ENCODE results near the gene APBA3.

APBA3 gene

GRCh38 chr19:3736106-3736724, 25.3 kb downstream of the APBA3 start:
- POLR2A ChIA-PET: no interaction called here

GRCh38 chr19:3734310-3734600, 27.2 kb downstream of the APBA3 start:
- TF ChIP-seq ZBTB6 (tag by site-specific recombination; IDR thresholded peaks at IDR 0.05) (no peak), ZNF398 (tag by site-specific recombination; IDR thresholded peaks at IDR 0.05) (no peak)
- Histone ChIP-seq H3K4me1 (ENCODE audit: control insufficient read depth, insufficient read depth, low read length) (no peaks in the 10 kb centered on the region), H3K27ac (ENCODE audit: extremely low read depth, low read depth, low read length) (no peak overlapping the region), H3K36me3 (ENCODE audit: control insufficient read depth in 2 of 2, insufficient read depth in 1 of 2, low read length in 2 of 2) (no peaks in the 10 kb centered on the region), H3K4me3 (ENCODE audit: low read depth, low read length) (no peak overlapping the region), H3K9me3 (ENCODE audit: control insufficient read depth, insufficient read depth, low read depth, low read length) (no peaks in the 10 kb centered on the region)
- CTCF ChIA-PET: no interaction called here
- POLR2A ChIA-PET: interaction anchor here (0.6 to 0.9 kb wide), 2 partner anchors 29 to 784 kb away, joined by 3 to 5 read pairs; partner anchors contain the start of gene MRPL54

More at GRCh38 chr19:3736106-3736724, 25.3 kb downstream of the APBA3 start:
- Histone ChIP-seq H3K27ac (ENCODE audit: extremely low read depth, low read depth, low read length) (no peak overlapping the region), H3K4me1 (ENCODE audit: control insufficient read depth, insufficient read depth, low read length) (no peaks in the 10 kb centered on the region), H3K9me3 (ENCODE audit: control insufficient read depth, insufficient read depth, low read depth, low read length) (no peaks in the 10 kb centered on the region), H3K36me3 (ENCODE audit: control insufficient read depth in 2 of 2, insufficient read depth in 1 of 2, low read length in 2 of 2) (no peaks in the 10 kb centered on the region), H3K4me3 (ENCODE audit: low read depth, low read length) (no peak overlapping the region)
- CTCF ChIA-PET: interaction anchor here (0.6 kb wide), 1 partner anchor 1951 kb away, joined by 3 read pairs; no protein-coding TSS in a partner anchor
- no peak for TF ChIP-seq ZNF747 (tag by site-specific recombination; IDR thresholded peaks at IDR 0.05)
- no peak for TF ChIP-seq ZNF518A (tag by site-specific recombination; conservative IDR thresholded peaks at IDR 0.05; ENCODE audit: low read depth)
- peak; percentile 35; the same call in 1 of the 2 replicates for TF ChIP-seq ATF2 (tag by site-specific recombination; IDR thresholded peaks at IDR 0.05; ENCODE audit: low read depth)
- no peak for TF ChIP-seq PRDM1 (tag by site-specific recombination; IDR thresholded peaks at IDR 0.05)

- H3K4me3 ChIP-seq (ENCODE audit: low read depth, low read length): no peak overlapping the region
- no peak for TF ChIP-seq ZFP37 (tag by site-specific recombination; IDR thresholded peaks at IDR 0.05)
- peak; percentile 70; the same call in 1 of the 2 replicates for TF ChIP-seq ZNF10 (tag by site-specific recombination; IDR thresholded peaks at IDR 0.05)
- peak; percentile 98 for TF ChIP-seq PRDM4 (tag by site-specific recombination; IDR thresholded peaks at IDR 0.05)
- TF ChIP-seq ZNF324 (tag by site-specific recombination; IDR thresholded peaks at IDR 0.05): no peak
- 0 out of 2 replicates have a peak, but pooled peaks have one; percentile 26 for TF ChIP-seq ZNF768 (tag by site-specific recombination; IDR thresholded peaks at IDR 0.05)
- no peak overlapping the region for H3K27ac ChIP-seq (ENCODE audit: extremely low read depth, low read depth, low read length)
- no peaks in the 10 kb centered on the region for H3K36me3 ChIP-seq (ENCODE audit: control insufficient read depth in 2 of 2, insufficient read depth in 1 of 2, low read length in 2 of 2)
- no peaks in the 10 kb centered on the region for H3K4me1 ChIP-seq (ENCODE audit: control insufficient read depth, insufficient read depth, low read length)
- POLR2A ChIA-PET: interaction anchor here (0.6 to 0.9 kb wide), 2 partner anchors 29 to 783 kb away, joined by 3 to 5 read pairs; partner anchors contain the start of gene MRPL54
- CTCF ChIA-PET: no interaction called here
- H3K9me3 ChIP-seq (ENCODE audit: control insufficient read depth, insufficient read depth, low read depth, low read length): no peaks in the 10 kb centered on the region
These were observed 27.8 kb downstream of the APBA3 start for GRCh38 chr19:3733549-3734309.

Measured in HEK293 (cell line).